ENCODE results near the gene ZNF462. TPM values are rescaled to one million over a fixed set of nuclear protein-coding genes. Genes with fewer than 3 reads are reported as not detected.
A peak's percentile ranks its signal among the peaks of the same experiment; 100 is the strongest.

Gene ZNF462
- total RNA-seq, 2 experiments from 2014 or later = 1.1 to 1.3 TPM

GRCh38 chr9:106964329-106964728 lies 101.4 kb downstream of the ZNF462 start:
- H3K9me3 Mint-ChIP-seq = no peaks in the 10 kb centered on the region
- no peaks in the 10 kb centered on the region for H3K27me3 Mint-ChIP-seq
- Histone ChIP-seq H3K27ac (ENCODE audit: low read depth in 1 of 2, low read length in 2 of 2) (no peak overlapping the region), H3K9me3 (ENCODE audit: control insufficient read depth in 1 of 2, insufficient read depth in 1 of 2, low read length in 2 of 2) (no peaks in the 10 kb centered on the region), H3K4me3 (ENCODE audit: low read length) (no peak overlapping the region), H3K4me1 (ENCODE audit: insufficient read depth, low read length) (no peaks in the 10 kb centered on the region), H3K27me3 (ENCODE audit: control insufficient read depth in 1 of 2, insufficient read depth in 2 of 2, low read length in 2 of 2) (no peaks in the 10 kb centered on the region), H3K36me3 (ENCODE audit: insufficient read depth, low read length) (no peaks in the 10 kb centered on the region)
- H3K36me3 Mint-ChIP-seq (ENCODE audit: low read depth) = no peaks in the 10 kb centered on the region
- ChIA-PET CTCF (no interaction called here), POLR2A (no interaction called here)
- TF ChIP-seq, protein P1, sequence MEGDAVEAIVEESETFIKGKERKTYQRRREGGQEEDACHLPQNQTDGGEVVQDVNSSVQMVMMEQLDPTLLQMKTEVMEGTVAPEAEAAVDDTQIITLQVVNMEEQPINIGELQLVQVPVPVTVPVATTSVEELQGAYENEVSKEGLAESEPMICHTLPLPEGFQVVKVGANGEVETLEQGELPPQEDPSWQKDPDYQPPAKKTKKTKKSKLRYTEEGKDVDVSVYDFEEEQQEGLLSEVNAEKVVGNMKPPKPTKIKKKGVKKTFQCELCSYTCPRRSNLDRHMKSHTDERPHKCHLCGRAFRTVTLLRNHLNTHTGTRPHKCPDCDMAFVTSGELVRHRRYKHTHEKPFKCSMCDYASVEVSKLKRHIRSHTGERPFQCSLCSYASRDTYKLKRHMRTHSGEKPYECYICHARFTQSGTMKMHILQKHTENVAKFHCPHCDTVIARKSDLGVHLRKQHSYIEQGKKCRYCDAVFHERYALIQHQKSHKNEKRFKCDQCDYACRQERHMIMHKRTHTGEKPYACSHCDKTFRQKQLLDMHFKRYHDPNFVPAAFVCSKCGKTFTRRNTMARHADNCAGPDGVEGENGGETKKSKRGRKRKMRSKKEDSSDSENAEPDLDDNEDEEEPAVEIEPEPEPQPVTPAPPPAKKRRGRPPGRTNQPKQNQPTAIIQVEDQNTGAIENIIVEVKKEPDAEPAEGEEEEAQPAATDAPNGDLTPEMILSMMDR (IDR thresholded peaks at IDR 0.05) = no peak
- no peak for ATAC-seq (ENCODE audit: poor library complexity)
- peaks cover 28% of the 10 kb centered on the region for H3K4me1 Mint-ChIP-seq (ENCODE audit: low read depth)
- peak in 3 of 14 experiments; percentile 10 to 34 (median 11) for DNase-seq
- no peak overlapping the region for H3K27ac Mint-ChIP-seq
- H3K4me3 Mint-ChIP-seq = no peak overlapping the region
- intact Hi-C loops (cut with DNase I, micrococcal nuclease) = no loop called here

GRCh38 chr9:106964822-106965525 lies 102.0 kb downstream of the ZNF462 start:
- ChIA-PET CTCF (no interaction called here), POLR2A (no interaction called here)
- Histone ChIP-seq H3K27ac (ENCODE audit: low read depth in 1 of 2, low read length in 2 of 2) (no peak overlapping the region), H3K9me3 (ENCODE audit: control insufficient read depth in 1 of 2, insufficient read depth in 1 of 2, low read length in 2 of 2) (no peaks in the 10 kb centered on the region), H3K36me3 (ENCODE audit: insufficient read depth, low read length) (no peaks in the 10 kb centered on the region), H3K27me3 (ENCODE audit: control insufficient read depth in 1 of 2, insufficient read depth in 2 of 2, low read length in 2 of 2) (no peaks in the 10 kb centered on the region), H3K4me1 (ENCODE audit: insufficient read depth, low read length) (no peaks in the 10 kb centered on the region), H3K4me3 (ENCODE audit: low read length) (no peak overlapping the region)
- ATAC-seq (ENCODE audit: poor library complexity) (no peak), DNase-seq (no peak)
- TF ChIP-seq, protein P1 (IDR thresholded peaks at IDR 0.05) = no peak
- H3K4me1 Mint-ChIP-seq (ENCODE audit: low read depth) = peaks cover 27% of the 10 kb centered on the region
- no peak overlapping the region for H3K4me3 Mint-ChIP-seq
- no peaks in the 10 kb centered on the region for H3K36me3 Mint-ChIP-seq (ENCODE audit: low read depth)
- H3K27ac Mint-ChIP-seq = no peak overlapping the region
- no peaks in the 10 kb centered on the region for H3K27me3 Mint-ChIP-seq
- H3K9me3 Mint-ChIP-seq = no peaks in the 10 kb centered on the region
- intact Hi-C loops (cut with DNase I, micrococcal nuclease) = no loop called here

- Mint-ChIP-seq H3K4me3 (no peak overlapping the region), H3K27me3 (no peaks in the 10 kb centered on the region), H3K27ac (no peak overlapping the region), H3K9me3 (no peaks in the 10 kb centered on the region), H3K4me1 (ENCODE audit: low read depth) (peaks cover 18% of the 10 kb centered on the region), H3K36me3 (ENCODE audit: low read depth) (no peaks in the 10 kb centered on the region)
- intact Hi-C loops (cut with DNase I, micrococcal nuclease) = no loop called here
- TF ChIP-seq, protein P1 (IDR thresholded peaks at IDR 0.05) = no peak
- no peaks in the 10 kb centered on the region for H3K9me3 ChIP-seq (ENCODE audit: control insufficient read depth in 1 of 2, insufficient read depth in 1 of 2, low read length in 2 of 2)
- H3K4me3 ChIP-seq (ENCODE audit: low read length) = no peak overlapping the region
- no peak for DNase-seq
- ChIA-PET POLR2A (no interaction called here), CTCF (no interaction called here)
- no peaks in the 10 kb centered on the region for H3K36me3 ChIP-seq (ENCODE audit: insufficient read depth, low read length)
- H3K4me1 ChIP-seq (ENCODE audit: insufficient read depth, low read length) = no peaks in the 10 kb centered on the region
- no peak overlapping the region for H3K27ac ChIP-seq (ENCODE audit: low read depth in 1 of 2, low read length in 2 of 2)
- H3K27me3 ChIP-seq (ENCODE audit: control insufficient read depth in 1 of 2, insufficient read depth in 2 of 2, low read length in 2 of 2) = no peaks in the 10 kb centered on the region
- ATAC-seq (ENCODE audit: poor library complexity) = no peak
These were observed 103.5 kb downstream of the ZNF462 start for GRCh38 chr9:106966481-106966880.
